OCI-LY3 (cell line): ENCODE data around the gene MEPE.
"Not testable (repeated sequence)": the region's sequence is repeated elsewhere in the genome, so short reads cannot be mapped to it uniquely, and the experiment has no call there.

Source experiments
- H2AFZ ChIP-seq: fragments of 200-600, 300-600 bp; shearing (Covaris generic); 2 replicates; pipeline ENCODE4 v1.6.0; 2014; ENCODE audit warnings: antibody characterized with exemption, low read depth, low read length
- H3K27ac ChIP-seq: fragments of 200-600, 300-600 bp; sonication (generic); 2 replicates; pipeline ENCODE4 v1.5.1; 2014; ENCODE audit warnings: mild to moderate bottlenecking, low read length, moderate library complexity, mixed read lengths
- H3K27me3 ChIP-seq: fragments of 200-600, 300-600 bp; sonication (generic); 2 replicates; pipeline ENCODE4 v1.6.1; 2014; ENCODE audit warnings: low read depth, low read length, mixed read lengths
- H3K36me3 ChIP-seq: fragments of 200-600, 300-600 bp; sonication (generic); replicated peaks from 2 replicates; pipeline ENCODE3; 2014; ENCODE audit warnings: low read depth, low read length, mixed read lengths
- H3K4me1 ChIP-seq: fragments of 300-600, 200-600 bp; sonication (generic); 2 replicates; pipeline ENCODE4 v1.6.1; 2014; ENCODE audit warnings: low read length, mixed read lengths
- H3K4me2 ChIP-seq: fragments of 200-600, 300-600 bp; sonication (generic); 2 replicates; pipeline ENCODE4 v1.6.1; 2014; ENCODE audit warnings: low read length, mixed read lengths
- H3K4me3 ChIP-seq: fragments of 300-600, 200-600 bp; sonication (generic); 2 replicates; pipeline ENCODE4 v1.5.1; 2014; ENCODE audit warnings: antibody characterized with exemption, mild to moderate bottlenecking, low read length, moderate library complexity
- H3K79me2 ChIP-seq: fragments of 300-600, 200-600 bp; shearing (Covaris generic); 2 replicates; pipeline ENCODE4 v1.6.1; 2014; ENCODE audit warnings: mild to moderate bottlenecking, low read length, mixed read lengths
- H3K9ac ChIP-seq: fragments of 300-600, 200-600 bp; shearing (Covaris generic); 2 replicates; pipeline ENCODE4 v1.6.0; 2014; ENCODE audit warnings: mild to moderate bottlenecking, low read length, moderate library complexity
- H3K9me3 ChIP-seq: fragments of 200-600, 300-600 bp; shearing (Covaris generic); 2 replicates; pipeline ENCODE4 v1.6.1; 2014; ENCODE audit warnings: low read length, mixed read lengths; ENCODE audit not compliant: insufficient read depth
- H4K20me1 ChIP-seq: fragments of 200-600, 300-600 bp; sonication (generic); 2 replicates; pipeline ENCODE4 v1.6.1; 2016; ENCODE audit warnings: low read length, mixed read lengths; ENCODE audit not compliant: insufficient read depth
- CTCF ChIP-seq: fragments of 200-600, 300-600 bp; sonication (generic); IDR thresholded peaks from 2 replicates; pipeline ENCODE4 v1.5.1; 2014; ENCODE audit warnings: antibody characterized with exemption, low read length, low read depth
- EZH2phosphoT487 ChIP-seq: fragments of 200-600 bp; shearing (Covaris generic); IDR thresholded peaks from 2 replicates; pipeline ENCODE4 v1.6.1; 2018; ENCODE audit warnings: antibody characterized with exemption, mixed run types, low read depth

MEPE gene

DNA sequence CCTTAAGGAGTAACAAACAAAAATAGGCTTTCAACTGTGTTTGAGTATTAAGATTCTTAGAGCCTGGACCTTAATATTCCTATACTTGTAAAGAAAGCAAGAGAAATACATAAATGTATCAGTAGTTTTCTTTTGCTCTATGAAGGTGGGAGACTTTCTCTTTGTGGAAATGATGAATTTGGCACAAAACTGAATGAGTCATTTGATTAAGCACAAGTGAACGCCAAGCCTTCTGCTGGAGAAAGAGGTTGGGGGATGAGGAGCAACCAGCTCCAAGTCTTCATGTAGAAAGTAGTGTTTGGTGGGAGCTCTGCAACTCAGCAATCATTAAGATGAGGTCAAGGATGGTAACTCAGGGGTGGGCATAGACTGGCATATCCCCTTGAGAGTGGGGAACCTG is 49.6 kb downstream of the MEPE start:
- Histone ChIP-seq H2AFZ (no peak overlapping the region), H3K4me3 (no peak overlapping the region), H3K36me3 (no peaks in the 10 kb centered on the region), H3K9ac (no peak overlapping the region), H4K20me1 (no peaks in the 10 kb centered on the region), H3K27ac (no peak overlapping the region), H3K79me2 (no peaks in the 10 kb centered on the region), H3K27me3 (no peaks in the 10 kb centered on the region), H3K4me2 (no peak overlapping the region), H3K4me1 (peaks cover 4% of the 10 kb centered on the region), H3K9me3 (no peaks in the 10 kb centered on the region)
- no peak for TF ChIP-seq EZH2phosphoT487
- TF ChIP-seq CTCF: no peak

DNA sequence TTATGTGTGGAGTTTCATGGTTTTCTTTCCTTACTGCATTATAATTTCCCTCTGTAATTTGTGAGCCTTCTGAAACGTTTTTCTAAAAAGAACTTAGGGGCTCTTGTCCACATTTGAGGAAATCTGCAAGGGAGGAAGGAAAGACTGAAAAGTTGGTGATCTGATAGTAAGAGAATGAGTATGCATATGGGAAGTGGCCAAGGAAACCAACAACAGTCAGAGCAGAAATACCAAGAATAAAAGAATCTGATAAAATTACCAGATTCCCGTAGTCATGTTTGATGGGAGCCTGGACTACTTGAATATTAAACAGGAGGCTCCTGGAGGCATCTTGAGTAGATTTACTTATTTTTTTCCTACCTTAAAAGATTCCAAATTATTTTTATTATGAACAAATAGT is 50.1 kb downstream of the MEPE start:
- Histone ChIP-seq H3K4me1 (peaks cover 6% of the 10 kb centered on the region), H3K9ac (no peak overlapping the region), H3K79me2 (no peaks in the 10 kb centered on the region), H4K20me1 (no peaks in the 10 kb centered on the region), H3K27me3 (no peaks in the 10 kb centered on the region), H3K4me2 (no peak overlapping the region), H3K27ac (no peak overlapping the region), H3K4me3 (no peak overlapping the region), H3K36me3 (no peaks in the 10 kb centered on the region), H3K9me3 (no peaks in the 10 kb centered on the region), H2AFZ (no peak overlapping the region)
- no peak for TF ChIP-seq CTCF
- no peak for TF ChIP-seq EZH2phosphoT487

DNA sequence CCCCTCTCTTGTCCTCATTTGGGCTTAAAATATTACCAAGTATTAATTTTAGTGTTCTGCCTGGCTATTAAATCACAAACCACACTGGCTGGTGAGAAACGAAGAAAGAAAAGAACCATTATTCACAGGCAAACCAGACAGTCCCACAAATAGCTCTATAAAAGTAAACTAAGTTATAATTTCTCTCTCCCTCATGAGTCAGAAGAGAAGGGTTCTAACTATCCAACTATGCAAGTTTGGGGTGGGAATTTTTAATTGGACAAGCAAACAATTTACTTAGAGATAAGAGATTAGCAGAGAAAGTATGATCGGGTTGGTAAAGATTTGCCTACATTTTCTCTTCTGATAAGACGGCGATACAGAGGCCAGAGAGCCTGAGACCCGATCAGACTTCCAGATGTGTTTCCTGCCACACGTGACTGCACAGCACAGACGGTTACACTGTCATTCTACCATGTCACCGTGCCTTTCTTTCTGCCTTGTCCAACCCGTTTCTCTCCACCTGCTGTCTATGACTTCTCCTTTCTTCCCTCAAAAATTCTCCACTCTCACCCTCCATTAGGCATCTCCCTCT is 52.3 kb downstream of the MEPE start:
- Histone ChIP-seq H3K27me3 (no peaks in the 10 kb centered on the region), H3K9me3 (no peaks in the 10 kb centered on the region), H4K20me1 (no peaks in the 10 kb centered on the region), H3K79me2 (no peaks in the 10 kb centered on the region), H3K4me1 (peaks cover 6% of the 10 kb centered on the region), H3K4me3 (no peak overlapping the region), H3K36me3 (no peaks in the 10 kb centered on the region), H2AFZ (no peak overlapping the region), H3K4me2 (no peak overlapping the region), H3K9ac (no peak overlapping the region), H3K27ac (no peak overlapping the region)
- TF ChIP-seq EZH2phosphoT487: no peak

DNA sequence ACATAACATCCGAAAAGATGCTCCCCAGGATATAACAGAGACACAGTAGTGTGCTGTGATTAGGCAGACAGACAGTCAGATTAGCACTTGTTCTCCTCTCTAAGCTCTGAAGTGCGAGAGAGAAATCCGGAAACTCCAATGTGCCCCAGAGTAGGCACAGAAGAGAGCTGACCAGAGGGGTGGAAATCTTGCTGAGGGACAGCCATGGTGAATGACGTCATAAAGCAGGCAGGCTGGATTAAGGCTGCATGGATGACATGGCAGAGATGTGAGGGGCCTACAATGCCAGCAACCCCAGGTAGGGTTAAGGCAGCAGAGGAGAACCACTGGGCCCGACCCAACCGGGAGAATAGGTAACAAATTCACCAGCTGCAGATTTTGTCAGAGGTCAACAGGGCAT is 53.3 kb downstream of the MEPE start:
- H3K36me3 ChIP-seq: no peaks in the 10 kb centered on the region
- H3K27ac ChIP-seq: no peak overlapping the region
- no peak overlapping the region for H2AFZ ChIP-seq
- H4K20me1 ChIP-seq: no peaks in the 10 kb centered on the region
- no peaks in the 10 kb centered on the region for H3K27me3 ChIP-seq
- H3K4me1 ChIP-seq: peaks cover 16% of the 10 kb centered on the region
- no peak for TF ChIP-seq EZH2phosphoT487
- no peak for TF ChIP-seq CTCF
- H3K4me3 ChIP-seq: no peak overlapping the region
- H3K4me2 ChIP-seq: no peak overlapping the region
- no peak overlapping the region for H3K9ac ChIP-seq
- no peaks in the 10 kb centered on the region for H3K79me2 ChIP-seq
- H3K9me3 ChIP-seq: no peaks in the 10 kb centered on the region

GRCh38 chr4:87890753-87891152 is 58.0 kb downstream of the MEPE start:
- not testable (repeated sequence) for H3K27ac ChIP-seq, H3K9ac ChIP-seq, H3K79me2 ChIP-seq, H4K20me1 ChIP-seq, H3K9me3 ChIP-seq, H2AFZ ChIP-seq, H3K36me3 ChIP-seq, H3K27me3 ChIP-seq, H3K4me3 ChIP-seq
- H3K4me2 ChIP-seq: peak overlapping the region; percentile 11; the same call in 1 of the 2 replicates
- H3K4me1 ChIP-seq: peaks cover 19% of the 10 kb centered on the region
